Keratinocyte (primary cell): ENCODE results near the gene SPA17. TPM values are rescaled to one million over a fixed set of nuclear protein-coding genes. Genes with fewer than 3 reads are reported as not detected.

ENCODE experiments used
- DNase-seq: peaks from one replicate; pipeline ENCODE4 v3.0.0-alpha.2; 2011; ENCODE audit warnings: low read depth, missing footprints, low spot score
- FAIRE-seq: peaks from 2 replicates; lab custom pipeline; 2011; peaks lifted over from hg19 to GRCh38; lab: Jason Lieb, UNC
- H2AFZ ChIP-seq: 2 replicates; pipeline ENCODE4 v1.6.0; 2012; ENCODE audit warnings: low read length, control low read depth, inconsistent platforms; ENCODE audit not compliant: control insufficient read depth
- H3K27ac ChIP-seq: 2 replicates; pipeline ENCODE4 v1.5.1; 2011; ENCODE audit warnings: low read length; ENCODE audit not compliant: control insufficient read depth, insufficient read depth
- H3K27me3 ChIP-seq: 3 replicates; pipeline ENCODE4 v1.6.0; 2011; ENCODE audit warnings: low read length; ENCODE audit not compliant: control insufficient read depth, insufficient read depth; ENCODE audit errors: extremely low read depth
- H3K36me3 ChIP-seq, 2 experiments: 2 replicates in 1 of 2; 3 replicates in 1 of 2; pipeline ENCODE4 v1.5.1; 2011; ENCODE audit warnings: low read length in 2 of 2, mild to moderate bottlenecking in 1 of 2; ENCODE audit not compliant: control insufficient read depth in 2 of 2, insufficient read depth in 2 of 2; ENCODE audit errors: extremely low read depth in 1 of 2
- H3K4me1 ChIP-seq: 3 replicates; pipeline ENCODE4 v1.5.1; 2011; ENCODE audit warnings: low read length; ENCODE audit not compliant: control insufficient read depth, insufficient read depth; ENCODE audit errors: extremely low read depth
- H3K4me2 ChIP-seq: 3 replicates; pipeline ENCODE4 v1.6.0; 2011; ENCODE audit warnings: low read depth, low read length; ENCODE audit not compliant: control insufficient read depth, insufficient read depth; ENCODE audit errors: extremely low read depth
- H3K4me3 ChIP-seq, 3 experiments: fragments of 200-600 bp in 1 of 3; sonication (generic) in 1 of 3; 2 replicates in 2 of 3; 3 replicates in 1 of 3; pipeline ENCODE4 v1.5.1; 2011 to 2016; ENCODE audit warnings: low read length in 3 of 3, mild to moderate bottlenecking in 3 of 3, control low read depth in 2 of 3, inconsistent platforms in 1 of 3, low read depth in 1 of 3, mixed read lengths in 1 of 3, mixed run types in 1 of 3, moderate library complexity in 1 of 3; ENCODE audit not compliant: control insufficient read depth in 2 of 3, insufficient read depth in 2 of 3; ENCODE audit errors: extremely low read depth in 1 of 3
- H3K79me2 ChIP-seq: 2 replicates; pipeline ENCODE4 v1.6.0; 2012; ENCODE audit warnings: low read length; ENCODE audit not compliant: control insufficient read depth, insufficient read depth
- H3K9ac ChIP-seq: 3 replicates; pipeline ENCODE4 v1.6.0; 2011; ENCODE audit warnings: low read length; ENCODE audit not compliant: control insufficient read depth, insufficient read depth; ENCODE audit errors: extremely low read depth
- H3K9me1 ChIP-seq: 3 replicates; pipeline ENCODE4 v1.6.0; 2011; ENCODE audit warnings: low read length; ENCODE audit not compliant: control insufficient read depth, insufficient read depth; ENCODE audit errors: extremely low read depth
- H3K9me3 ChIP-seq: 2 replicates; pipeline ENCODE4 v1.5.1; 2012; ENCODE audit warnings: low read depth, low read length; ENCODE audit not compliant: control insufficient read depth
- H4K20me1 ChIP-seq: 3 replicates; pipeline ENCODE4 v1.6.0; 2011; ENCODE audit warnings: low read length; ENCODE audit not compliant: control insufficient read depth, insufficient read depth; ENCODE audit errors: extremely low read depth
- EZH2 ChIP-seq: IDR thresholded peaks from one replicate; pipeline ENCODE4 v1.6.1; 2012; ENCODE audit warnings: inconsistent platforms, mild to moderate bottlenecking, low read length, moderate library complexity
- dilution Hi-C: fragments of 300-500 bp; cut with MboI; formaldehyde crosslinking; loops from one replicate; pipeline ENCODE4 v1.7.0; 2020; ENCODE audit warnings: low sequenced_read_pairs; ENCODE audit not compliant: extremely low pct_ligation_motif_present
- polyA plus RNA-seq, 5 experiments: library from polyadenylated mRNA; depleted of rRNA in 3 of 5; stranded (reverse) in 3 of 5; stranded (forward) in 1 of 5; unstranded in 1 of 5; fragments of >200 nt; gene quantifications; 1 replicate in 1 of 5; 2 replicates in 3 of 5; 3 replicates in 1 of 5; pipeline versions ENCODE4 v1.2.1 to v1.2.3, GENCODE V29; 2011 to 2012; ENCODE audit warnings: missing spikeins in 2 of 5, low read depth in 1 of 5, low replicate concordance in 1 of 5
- TF ChIP-seq, protein P1 (sequence below), 3 experiments: IDR thresholded peaks in 1 of 3; conservative IDR thresholded peaks in 1 of 3; optimal IDR thresholded peaks in 1 of 3; 2 replicates in 2 of 3; 3 replicates in 1 of 3; pipeline versions ENCODE3 to v1.5.1; 2011; ENCODE audit warnings: low read length in 3 of 3, mild to moderate bottlenecking in 3 of 3, moderate library complexity in 2 of 3, control low read depth in 1 of 3, inconsistent platforms in 1 of 3; ENCODE audit not compliant: insufficient read depth in 2 of 3; ENCODE audit errors: extremely low read depth in 1 of 3

SPA17 gene
- polyA plus RNA-seq, 1 donor (not counting 4 experiments of a cell fraction or from before 2014, with no cell fraction given), result 19.5 TPM

DNA sequence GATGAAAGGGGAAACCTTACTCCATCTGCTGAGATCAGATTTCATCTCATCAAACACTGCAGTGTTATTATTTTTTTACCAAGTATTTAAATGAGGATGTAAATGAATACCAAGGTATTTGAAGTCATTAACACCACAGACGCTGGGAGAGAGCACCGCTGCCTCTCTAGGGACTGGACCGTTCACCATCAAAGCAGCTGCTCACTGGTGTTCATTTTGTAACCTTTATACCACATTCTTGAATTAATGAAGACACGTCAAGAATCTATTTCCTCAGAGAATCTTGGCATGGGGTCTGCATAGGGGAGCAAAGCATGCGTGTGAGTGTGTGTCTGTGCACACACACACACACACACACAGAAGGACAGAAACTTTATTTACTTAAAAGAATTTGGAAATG is 15.8 kb upstream of the SPA17 start:
- H3K4me2 ChIP-seq, result no peak overlapping the region
- no peak for TF ChIP-seq EZH2
- TF ChIP-seq, protein P1, sequence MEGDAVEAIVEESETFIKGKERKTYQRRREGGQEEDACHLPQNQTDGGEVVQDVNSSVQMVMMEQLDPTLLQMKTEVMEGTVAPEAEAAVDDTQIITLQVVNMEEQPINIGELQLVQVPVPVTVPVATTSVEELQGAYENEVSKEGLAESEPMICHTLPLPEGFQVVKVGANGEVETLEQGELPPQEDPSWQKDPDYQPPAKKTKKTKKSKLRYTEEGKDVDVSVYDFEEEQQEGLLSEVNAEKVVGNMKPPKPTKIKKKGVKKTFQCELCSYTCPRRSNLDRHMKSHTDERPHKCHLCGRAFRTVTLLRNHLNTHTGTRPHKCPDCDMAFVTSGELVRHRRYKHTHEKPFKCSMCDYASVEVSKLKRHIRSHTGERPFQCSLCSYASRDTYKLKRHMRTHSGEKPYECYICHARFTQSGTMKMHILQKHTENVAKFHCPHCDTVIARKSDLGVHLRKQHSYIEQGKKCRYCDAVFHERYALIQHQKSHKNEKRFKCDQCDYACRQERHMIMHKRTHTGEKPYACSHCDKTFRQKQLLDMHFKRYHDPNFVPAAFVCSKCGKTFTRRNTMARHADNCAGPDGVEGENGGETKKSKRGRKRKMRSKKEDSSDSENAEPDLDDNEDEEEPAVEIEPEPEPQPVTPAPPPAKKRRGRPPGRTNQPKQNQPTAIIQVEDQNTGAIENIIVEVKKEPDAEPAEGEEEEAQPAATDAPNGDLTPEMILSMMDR (optimal IDR thresholded peaks at IDR 0.05 in 1 of 3, IDR thresholded peaks at IDR 0.05 in 1 of 3, conservative IDR thresholded peaks at IDR 0.05 in 1 of 3; ENCODE audit: extremely low read depth in 1 of 3, insufficient read depth in 2 of 3, low read length in 3 of 3), result no peak
- dilution Hi-C loops, result no loop called here
- no peaks in the 10 kb centered on the region for H3K79me2 ChIP-seq
- no peaks in the 10 kb centered on the region for H3K27me3 ChIP-seq
- H4K20me1 ChIP-seq, result no peaks in the 10 kb centered on the region
- H3K4me1 ChIP-seq, result no peaks in the 10 kb centered on the region
- H3K27ac ChIP-seq, result no peak overlapping the region
- no peak overlapping the region for H2AFZ ChIP-seq
- no peak overlapping the region for H3K4me3 ChIP-seq
- no peaks in the 10 kb centered on the region for H3K9me3 ChIP-seq
- H3K9ac ChIP-seq, result no peak overlapping the region
- H3K36me3 ChIP-seq, result no peaks in the 10 kb centered on the region
- DNase-seq (no peak), FAIRE-seq (no peak)
- no peaks in the 10 kb centered on the region for H3K9me1 ChIP-seq

DNA sequence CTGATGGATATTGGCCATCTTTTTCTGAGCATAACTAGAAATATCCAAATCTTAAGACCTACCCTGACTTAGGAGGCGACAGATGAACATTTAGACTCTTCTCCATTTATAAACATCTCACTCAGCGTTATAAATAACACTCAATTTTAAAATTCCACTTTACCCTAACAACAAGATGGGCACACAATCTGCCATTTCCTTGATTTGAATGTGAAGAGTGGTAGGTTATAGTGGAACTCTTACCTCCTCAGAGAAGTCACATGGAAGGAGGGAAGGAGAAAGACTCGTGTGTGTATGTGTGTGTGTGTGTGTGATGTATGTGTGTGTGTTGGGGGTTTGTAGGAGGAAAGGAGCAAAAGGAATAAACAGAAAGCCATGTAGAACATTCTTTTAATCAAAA is 15.2 kb upstream of the SPA17 start:
- TF ChIP-seq, protein P1 (optimal IDR thresholded peaks at IDR 0.05 in 1 of 3, IDR thresholded peaks at IDR 0.05 in 1 of 3, conservative IDR thresholded peaks at IDR 0.05 in 1 of 3; ENCODE audit: extremely low read depth in 1 of 3, insufficient read depth in 2 of 3, low read length in 3 of 3), result no peak
- TF ChIP-seq EZH2, result no peak
- no peak overlapping the region for H2AFZ ChIP-seq
- no peak overlapping the region for H3K4me3 ChIP-seq
- H3K79me2 ChIP-seq, result no peaks in the 10 kb centered on the region
- H3K27ac ChIP-seq, result no peak overlapping the region
- H3K36me3 ChIP-seq, result no peaks in the 10 kb centered on the region
- no peak overlapping the region for H3K9ac ChIP-seq
- no peak for FAIRE-seq
- H3K9me1 ChIP-seq, result no peaks in the 10 kb centered on the region
- H3K27me3 ChIP-seq, result no peaks in the 10 kb centered on the region
- no peaks in the 10 kb centered on the region for H3K9me3 ChIP-seq
- H3K4me2 ChIP-seq, result no peak overlapping the region
- H3K4me1 ChIP-seq, result no peaks in the 10 kb centered on the region
- DNase-seq, result no peak
- no peaks in the 10 kb centered on the region for H4K20me1 ChIP-seq
- dilution Hi-C loops, result no loop called here
